Type B pancreatic cell (in vitro differentiated cells): ENCODE data around the gene MCM3AP. TPM values are rescaled to one million over a fixed set of nuclear protein-coding genes. Genes with fewer than 3 reads are reported as not detected.

Experiments used
- DNase-seq: peaks from one replicate; pipeline ENCODE4 v3.0.0; 2021; ENCODE audit warnings: mixed read lengths; ENCODE audit not compliant: unreplicated experiment; ENCODE audit errors: extremely low spot score
- H3K27ac Mint-ChIP-seq: 2 replicates; pipeline ENCODE4 v1.8.0; 2021; ENCODE audit warnings: mild to moderate bottlenecking, mixed read lengths
- H3K27me3 Mint-ChIP-seq: 2 replicates; pipeline ENCODE4 v1.8.0; 2021; ENCODE audit warnings: mixed read lengths
- H3K36me3 Mint-ChIP-seq: 2 replicates; pipeline ENCODE4 v1.8.0; 2021; ENCODE audit warnings: mixed read lengths
- H3K4me1 Mint-ChIP-seq: one replicate; pipeline ENCODE4 v1.8.0; 2021; ENCODE audit warnings: mixed read lengths; ENCODE audit not compliant: unreplicated experiment
- H3K4me3 Mint-ChIP-seq: 2 replicates; pipeline ENCODE4 v1.8.0; 2021; ENCODE audit warnings: mild to moderate bottlenecking, mixed read lengths
- H3K9me3 Mint-ChIP-seq: 2 replicates; pipeline ENCODE4 v1.8.0; 2021; ENCODE audit warnings: mixed read lengths
- total RNA-seq: library from RNA; stranded (reverse); gene quantifications from 2 replicates; pipeline ENCODE4 v1.2.1, GENCODE V29; 2021; ENCODE audit warnings: low replicate concordance
- TF ChIP-seq, protein P1 (sequence below): fragments of 200-600 bp; sonication (generic); conservative IDR thresholded peaks from 2 replicates; pipeline ENCODE4 v1.5.0; 2021; ENCODE audit warnings: antibody characterized with exemption, mild to moderate bottlenecking

The MCM3AP gene
- total RNA-seq, 1 donor from 2014 or later: 120 TPM

DNA sequence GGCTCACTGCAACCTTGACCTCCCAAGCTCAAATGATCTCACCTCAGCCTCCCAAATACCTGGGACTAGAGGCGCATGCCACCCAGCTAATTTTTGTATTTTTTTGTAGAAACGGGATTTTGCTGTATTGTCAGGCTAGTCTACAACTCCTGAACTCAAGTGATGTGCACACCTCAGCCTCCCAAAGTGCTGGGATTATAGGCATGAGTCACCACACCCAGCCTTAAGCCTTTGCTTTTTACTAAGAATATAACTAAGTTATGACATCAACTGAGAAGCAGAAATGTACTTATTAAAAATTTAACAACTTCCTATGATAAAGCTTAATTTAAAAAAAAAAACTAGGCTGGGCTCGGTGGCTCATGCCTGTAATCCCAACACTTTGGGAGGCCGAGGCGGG is 47.9 kb downstream of the MCM3AP start:
- Mint-ChIP-seq H3K9me3 (peaks cover 6% of the 10 kb centered on the region), H3K4me3 (no peak overlapping the region), H3K27me3 (no peaks in the 10 kb centered on the region), H3K4me1 (no peaks in the 10 kb centered on the region), H3K36me3 (peaks cover 49% of the 10 kb centered on the region), H3K27ac (no peak overlapping the region)
- TF ChIP-seq, protein P1, sequence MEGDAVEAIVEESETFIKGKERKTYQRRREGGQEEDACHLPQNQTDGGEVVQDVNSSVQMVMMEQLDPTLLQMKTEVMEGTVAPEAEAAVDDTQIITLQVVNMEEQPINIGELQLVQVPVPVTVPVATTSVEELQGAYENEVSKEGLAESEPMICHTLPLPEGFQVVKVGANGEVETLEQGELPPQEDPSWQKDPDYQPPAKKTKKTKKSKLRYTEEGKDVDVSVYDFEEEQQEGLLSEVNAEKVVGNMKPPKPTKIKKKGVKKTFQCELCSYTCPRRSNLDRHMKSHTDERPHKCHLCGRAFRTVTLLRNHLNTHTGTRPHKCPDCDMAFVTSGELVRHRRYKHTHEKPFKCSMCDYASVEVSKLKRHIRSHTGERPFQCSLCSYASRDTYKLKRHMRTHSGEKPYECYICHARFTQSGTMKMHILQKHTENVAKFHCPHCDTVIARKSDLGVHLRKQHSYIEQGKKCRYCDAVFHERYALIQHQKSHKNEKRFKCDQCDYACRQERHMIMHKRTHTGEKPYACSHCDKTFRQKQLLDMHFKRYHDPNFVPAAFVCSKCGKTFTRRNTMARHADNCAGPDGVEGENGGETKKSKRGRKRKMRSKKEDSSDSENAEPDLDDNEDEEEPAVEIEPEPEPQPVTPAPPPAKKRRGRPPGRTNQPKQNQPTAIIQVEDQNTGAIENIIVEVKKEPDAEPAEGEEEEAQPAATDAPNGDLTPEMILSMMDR: no peak
- DNase-seq: no peak

DNA sequence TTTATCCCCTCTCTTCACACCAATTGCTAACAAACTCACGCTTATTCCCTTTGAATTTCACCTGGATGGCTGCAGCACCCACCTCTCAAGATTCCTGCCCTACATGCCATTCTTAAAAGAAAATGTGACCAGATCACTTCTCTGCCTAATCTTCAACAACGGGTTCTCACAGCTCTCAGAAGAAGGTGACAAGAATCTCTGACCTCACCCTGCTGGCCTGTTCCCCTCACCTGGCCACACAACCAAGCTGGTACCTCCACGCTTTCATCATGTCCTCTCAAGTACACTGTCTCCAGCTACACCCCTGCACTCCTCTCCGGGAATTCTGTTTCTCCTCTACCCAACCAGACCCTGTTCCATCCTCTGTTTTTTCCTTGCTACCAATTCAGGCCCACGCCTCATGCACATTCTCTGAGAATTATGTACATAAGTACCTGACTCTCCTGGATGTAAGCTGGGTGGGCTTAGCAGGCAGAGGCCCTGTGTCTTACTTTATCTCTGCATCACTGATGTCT is 50.9 kb downstream of the MCM3AP start:
- TF ChIP-seq, protein P1: no peak
- Mint-ChIP-seq H3K27me3 (no peaks in the 10 kb centered on the region), H3K4me3 (no peak overlapping the region), H3K9me3 (peaks cover 13% of the 10 kb centered on the region), H3K27ac (no peak overlapping the region), H3K36me3 (peaks cover 62% of the 10 kb centered on the region), H3K4me1 (no peaks in the 10 kb centered on the region)
- DNase-seq: no peak

GRCh38 chr21:46229923-46230260 is 55.5 kb downstream of the MCM3AP start:
- TF ChIP-seq, protein P1: no peak
- H3K27ac Mint-ChIP-seq: peak overlapping the region; percentile 40
- peaks cover 58% of the 10 kb centered on the region for H3K36me3 Mint-ChIP-seq
- H3K4me1 Mint-ChIP-seq: peaks cover 27% of the 10 kb centered on the region
- peaks cover 13% of the 10 kb centered on the region for H3K9me3 Mint-ChIP-seq
- H3K27me3 Mint-ChIP-seq: no peaks in the 10 kb centered on the region
- H3K4me3 Mint-ChIP-seq: peak overlapping the region; percentile 97
- no peak for DNase-seq

DNA sequence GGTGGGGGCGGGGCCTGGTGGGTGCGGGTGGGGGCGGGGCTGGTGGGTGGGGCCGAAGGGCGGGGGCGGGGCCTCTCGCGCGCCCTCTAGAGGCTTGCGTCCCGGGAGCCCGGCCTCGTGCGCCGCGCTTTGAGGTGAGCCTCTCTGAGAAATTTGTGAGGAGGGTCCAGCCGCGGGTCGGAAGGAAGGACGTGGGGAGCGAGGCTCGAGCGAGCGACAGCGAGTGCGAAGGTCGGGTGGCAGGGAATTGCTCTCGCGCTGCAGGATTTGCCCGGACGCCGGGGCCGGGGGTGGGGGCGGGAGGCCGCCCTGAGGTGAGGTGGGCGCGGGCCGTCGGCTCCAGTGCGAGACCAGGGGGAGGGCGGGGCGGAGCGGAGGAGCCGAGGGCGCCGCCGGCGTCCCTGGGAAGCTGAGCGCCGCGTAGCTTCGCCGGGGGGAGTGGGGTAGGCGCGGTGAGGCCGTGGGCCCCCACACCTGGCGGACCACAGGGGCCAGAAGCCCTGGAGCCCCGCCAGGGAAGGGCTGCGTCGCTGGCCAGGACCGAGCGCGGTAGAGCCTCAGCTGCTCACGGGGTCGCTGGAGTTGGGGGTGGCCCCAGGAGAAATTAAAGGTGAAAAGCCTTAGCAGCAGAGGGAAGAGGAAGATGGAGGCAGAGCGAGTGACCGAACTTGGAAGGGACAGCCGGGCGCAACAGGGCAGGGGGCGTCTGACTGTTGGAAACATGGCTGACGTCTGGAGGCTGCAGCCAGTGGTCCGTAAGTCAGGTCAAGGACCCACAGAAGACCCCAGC is 56.1 kb downstream of the MCM3AP start:
- Mint-ChIP-seq H3K4me3 (peak overlapping the region; percentile 97), H3K27ac (peak overlapping the region; percentile 97), H3K27me3 (no peaks in the 10 kb centered on the region), H3K36me3 (peaks cover 52% of the 10 kb centered on the region), H3K4me1 (peaks cover 27% of the 10 kb centered on the region), H3K9me3 (peaks cover 13% of the 10 kb centered on the region)
- TF ChIP-seq, protein P1: peak; percentile 64
- peak; percentile 71 for DNase-seq

DNA sequence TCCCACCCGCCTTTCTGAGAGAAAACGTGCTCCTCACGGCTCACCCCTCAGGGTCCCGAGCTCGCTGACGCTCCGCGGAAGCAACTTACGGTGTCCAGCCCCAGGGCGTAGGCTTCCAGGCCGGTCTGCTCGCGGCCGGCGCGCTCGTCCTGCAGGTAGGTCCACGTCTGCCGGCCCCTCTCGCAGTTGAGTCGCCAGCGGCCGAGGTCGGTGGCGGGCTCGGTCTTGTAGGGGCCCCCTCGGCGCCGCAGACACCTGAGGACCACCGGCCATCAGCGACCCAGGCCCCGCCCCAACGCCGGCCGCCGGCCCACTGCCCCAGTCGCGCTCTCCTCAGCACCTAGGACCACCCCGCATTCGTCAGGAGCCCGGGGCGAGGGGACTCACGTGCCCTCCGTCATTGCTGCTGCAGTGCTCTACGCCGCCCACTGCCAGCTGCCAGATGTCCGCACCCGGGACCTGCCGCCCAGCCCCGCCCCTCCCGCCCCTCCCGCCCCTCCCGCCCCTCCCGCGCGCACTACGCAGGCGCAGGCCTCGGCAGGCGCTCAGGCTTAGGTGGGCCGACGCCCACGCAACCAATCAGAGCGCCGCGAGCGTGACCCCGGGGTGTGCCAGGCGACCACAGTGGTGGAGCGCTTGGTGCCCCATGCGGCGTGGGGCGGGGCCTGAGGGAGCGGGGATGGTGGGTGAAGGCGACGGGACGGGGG is 56.9 kb downstream of the MCM3AP start, which contains the start of gene LSS:
TSS of gene LSS (minus strand) at position 430 of the 707 bp plus-strand sequence. CDS start at position 401, 29 bp downstream.
- TF ChIP-seq, protein P1: no peak
- DNase-seq: peak; percentile 99
- Mint-ChIP-seq H3K4me1 (peaks cover 31% of the 10 kb centered on the region), H3K27me3 (no peaks in the 10 kb centered on the region), H3K9me3 (peaks cover 9% of the 10 kb centered on the region), H3K27ac (peak within 1 kb of the TSS; percentile 97), H3K36me3 (peaks cover 44% of the 10 kb centered on the region), H3K4me3 (peak within 1 kb of the TSS; percentile 97)
